ENCODE measurements around the gene ZNF630. TPM values are rescaled to one million over a fixed set of nuclear protein-coding genes. Genes with fewer than 3 reads are reported as not detected.

Gene ZNF630
- polyA plus RNA-seq, 1 of the 3 experiments (the other 2 are of a cell fraction): 0.61 TPM

- ChIA-PET POLR2A (no interaction called here), CTCF (no interaction called here)
- H3K4me2 ChIP-seq: no peak overlapping the region
- TF ChIP-seq FOXM1 (IDR thresholded peaks at IDR 0.05; ENCODE audit: low read depth): no peak
- no peak for TF ChIP-seq FOSL2 (IDR thresholded peaks at IDR 0.05; ENCODE audit: borderline replicate concordance, low read depth)
- TF ChIP-seq YY1 (IDR thresholded peaks at IDR 0.05; ENCODE audit: low read depth): no peak
- no peak for TF ChIP-seq USF2 (IDR thresholded peaks at IDR 0.05; ENCODE audit: borderline replicate concordance, low read depth, low read length)
- TF ChIP-seq MEF2A (IDR thresholded peaks at IDR 0.05; ENCODE audit: borderline replicate concordance, low read depth): no peak
- no peak for TF ChIP-seq SMC3 (IDR thresholded peaks at IDR 0.05; ENCODE audit: low read depth, low read length)
- no peak for TF ChIP-seq RXRA (IDR thresholded peaks at IDR 0.05; ENCODE audit: borderline replicate concordance, low read depth)
- no peak for TF ChIP-seq REST (IDR thresholded peaks at IDR 0.05; ENCODE audit: low read depth, low read length)
- no peak for TF ChIP-seq POLR2AphosphoS5 (IDR thresholded peaks at IDR 0.05; ENCODE audit: low read depth, low read length)
- no peak for TF ChIP-seq MXI1 (IDR thresholded peaks at IDR 0.05; ENCODE audit: low read depth, low read length)
- no peak for TF ChIP-seq MAX (IDR thresholded peaks at IDR 0.05; ENCODE audit: low read depth)
- TF ChIP-seq EZH2phosphoT487 (IDR thresholded peaks at IDR 0.05; ENCODE audit: borderline replicate concordance, low read depth): no peak
- TF ChIP-seq FOXJ3 (CRISPR knock-in tag; IDR thresholded peaks at IDR 0.05): no peak
- TF ChIP-seq RAD21 (IDR thresholded peaks at IDR 0.05; ENCODE audit: low read length): no peak
- TF ChIP-seq JUND (IDR thresholded peaks at IDR 0.05): no peak
- TF ChIP-seq RCOR1 (IDR thresholded peaks at IDR 0.05; ENCODE audit: low read length): no peak
- TF ChIP-seq USF1 (IDR thresholded peaks at IDR 0.05; ENCODE audit: borderline replicate concordance, low read depth): no peak
- no peak for TF ChIP-seq SIN3A (IDR thresholded peaks at IDR 0.05; ENCODE audit: borderline replicate concordance, low read depth, low read length)
- no peak for TF ChIP-seq TAF1 (IDR thresholded peaks at IDR 0.05; ENCODE audit: borderline replicate concordance, low read depth, low read length)
- TF ChIP-seq CTCF (IDR thresholded peaks at IDR 0.05): no peak
- H3K9ac ChIP-seq: no peak overlapping the region
- H3K9me3 ChIP-seq: no peaks in the 10 kb centered on the region
- DNase-seq: no peak
- H3F3A ChIP-seq (replicated peaks; ENCODE audit: insufficient read depth): no peaks in the 10 kb centered on the region
- no peak overlapping the region for H3K4me3 ChIP-seq (ENCODE audit: low read depth in 2 of 2, low read length in 1 of 2)
- H3K27me3 ChIP-seq (ENCODE audit: insufficient read depth): peaks cover 52% of the 10 kb centered on the region; the same call in 1 of the 2 replicates
- H2AFZ ChIP-seq (ENCODE audit: low read depth): no peak overlapping the region
- no peak overlapping the region for H3K27ac ChIP-seq (ENCODE audit: low read depth in 2 of 2, low read length in 1 of 2)
- no peaks in the 10 kb centered on the region for H3K9me2 ChIP-seq
- H3K36me3 ChIP-seq (replicated peaks in 1 of 2; ENCODE audit: control insufficient read depth in 1 of 2, insufficient read depth in 2 of 2, low read length in 1 of 2): no peaks in the 10 kb centered on the region
- H3K79me2 ChIP-seq (ENCODE audit: insufficient read depth): no peaks in the 10 kb centered on the region
- 9% methylated on average over 5 of the region's 5 CpGs for WGBS (ENCODE audit: low lambda C conversion rate)
- H3K4me1 ChIP-seq (ENCODE audit: control insufficient read depth in 1 of 2, insufficient read depth in 2 of 2, low read depth in 1 of 2, low read length in 1 of 2): no peaks in the 10 kb centered on the region
- no peaks in the 10 kb centered on the region for H4K20me1 ChIP-seq (ENCODE audit: insufficient read depth)
Measured at GRCh38 chrX:48090123-48090522, 18.7 kb upstream of the ZNF630 start.
